Panc1 (cell line): ENCODE results near the gene FAM131B.

Source experiments
- POLR2AphosphoS5 ChIP-seq: IDR thresholded peaks from 2 replicates; pipeline ENCODE4 v1.6.1; 2012; ENCODE audit warnings: mild to moderate bottlenecking, low read depth, low read length, moderate library complexity
- TF ChIP-seq, protein P1 (sequence below): fragments of 450-650 bp; IDR thresholded peaks from 2 replicates; pipeline ENCODE4 v1.5.1; 2017; ENCODE audit warnings: mild to moderate bottlenecking

DNA sequence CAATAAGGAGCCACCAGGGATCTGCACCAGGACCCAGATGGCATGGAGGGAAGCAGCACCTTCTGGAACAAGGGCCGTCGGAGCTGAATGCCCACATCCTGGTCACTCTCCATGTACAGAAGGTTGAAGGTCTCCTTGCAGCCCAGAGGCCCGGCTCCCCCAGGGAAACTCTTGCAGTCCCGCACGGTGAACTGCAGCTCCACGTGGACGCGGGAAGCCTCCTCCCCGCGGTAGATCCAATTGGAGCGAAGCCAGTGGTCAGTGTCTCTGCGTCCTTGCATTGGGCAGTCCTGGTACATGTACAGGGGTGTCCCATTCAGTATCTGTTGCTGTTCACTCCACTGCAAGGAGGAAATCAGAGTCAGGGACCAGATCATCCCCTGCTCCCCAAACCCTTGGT lies 38.8 kb upstream of the FAM131B start:
- TF ChIP-seq, protein P1, sequence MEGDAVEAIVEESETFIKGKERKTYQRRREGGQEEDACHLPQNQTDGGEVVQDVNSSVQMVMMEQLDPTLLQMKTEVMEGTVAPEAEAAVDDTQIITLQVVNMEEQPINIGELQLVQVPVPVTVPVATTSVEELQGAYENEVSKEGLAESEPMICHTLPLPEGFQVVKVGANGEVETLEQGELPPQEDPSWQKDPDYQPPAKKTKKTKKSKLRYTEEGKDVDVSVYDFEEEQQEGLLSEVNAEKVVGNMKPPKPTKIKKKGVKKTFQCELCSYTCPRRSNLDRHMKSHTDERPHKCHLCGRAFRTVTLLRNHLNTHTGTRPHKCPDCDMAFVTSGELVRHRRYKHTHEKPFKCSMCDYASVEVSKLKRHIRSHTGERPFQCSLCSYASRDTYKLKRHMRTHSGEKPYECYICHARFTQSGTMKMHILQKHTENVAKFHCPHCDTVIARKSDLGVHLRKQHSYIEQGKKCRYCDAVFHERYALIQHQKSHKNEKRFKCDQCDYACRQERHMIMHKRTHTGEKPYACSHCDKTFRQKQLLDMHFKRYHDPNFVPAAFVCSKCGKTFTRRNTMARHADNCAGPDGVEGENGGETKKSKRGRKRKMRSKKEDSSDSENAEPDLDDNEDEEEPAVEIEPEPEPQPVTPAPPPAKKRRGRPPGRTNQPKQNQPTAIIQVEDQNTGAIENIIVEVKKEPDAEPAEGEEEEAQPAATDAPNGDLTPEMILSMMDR = no peak
- no peak for TF ChIP-seq POLR2AphosphoS5
